Measurements from ENCODE around the gene DYSF.

The DYSF gene

DNA sequence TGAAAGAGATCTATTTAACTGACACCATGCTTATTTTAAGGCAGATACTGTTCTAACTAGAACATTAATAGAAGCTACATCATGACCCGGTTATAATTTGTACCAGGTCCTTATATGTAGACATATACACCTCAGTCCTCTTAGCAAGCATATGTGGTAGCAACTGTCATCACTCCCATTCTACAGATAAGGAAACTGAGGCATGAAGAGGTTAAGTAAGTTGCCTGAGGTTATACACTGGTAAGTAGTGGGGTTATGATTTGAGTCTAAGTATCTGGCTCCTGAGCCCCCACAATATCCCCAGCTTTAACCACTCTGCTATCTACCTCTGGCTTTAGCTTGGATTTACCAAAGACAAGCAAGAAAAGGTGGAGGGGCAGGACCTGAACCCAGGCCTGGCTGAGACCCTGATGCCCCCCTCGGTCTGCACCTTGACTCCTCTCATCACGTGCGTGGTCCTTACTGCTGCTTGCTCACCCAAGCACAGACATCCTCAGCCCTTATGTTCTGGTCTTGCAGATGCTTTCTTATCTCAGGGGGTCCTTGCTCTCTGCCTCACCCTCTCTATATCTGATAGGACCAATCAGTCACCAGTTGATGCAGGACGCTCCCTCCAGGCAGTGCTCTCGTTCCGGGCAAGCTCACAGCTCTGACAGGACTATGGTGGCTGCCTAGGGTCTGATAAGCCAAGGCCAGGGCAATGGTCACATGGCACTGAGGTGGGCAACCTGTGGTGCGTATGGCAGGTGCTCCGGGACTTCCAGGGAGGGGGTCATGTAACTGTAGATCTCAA, 4.0 kb downstream of the DYSF start:
- no peak for DNase-seq

- no peak for DNase-seq
Observed at GRCh38 chr2:71457923-71458322, 4.6 kb downstream of the DYSF start.

GRCh38 chr2:71458413-71459083, 5.2 kb downstream of the DYSF start:
- no peak for DNase-seq

- no peak for DNase-seq
Observed at GRCh38 chr2:71459084-71459431, 5.7 kb downstream of the DYSF start.

GRCh38 chr2:71460056-71460455, 6.7 kb downstream of the DYSF start:
- no peak for DNase-seq

DNA sequence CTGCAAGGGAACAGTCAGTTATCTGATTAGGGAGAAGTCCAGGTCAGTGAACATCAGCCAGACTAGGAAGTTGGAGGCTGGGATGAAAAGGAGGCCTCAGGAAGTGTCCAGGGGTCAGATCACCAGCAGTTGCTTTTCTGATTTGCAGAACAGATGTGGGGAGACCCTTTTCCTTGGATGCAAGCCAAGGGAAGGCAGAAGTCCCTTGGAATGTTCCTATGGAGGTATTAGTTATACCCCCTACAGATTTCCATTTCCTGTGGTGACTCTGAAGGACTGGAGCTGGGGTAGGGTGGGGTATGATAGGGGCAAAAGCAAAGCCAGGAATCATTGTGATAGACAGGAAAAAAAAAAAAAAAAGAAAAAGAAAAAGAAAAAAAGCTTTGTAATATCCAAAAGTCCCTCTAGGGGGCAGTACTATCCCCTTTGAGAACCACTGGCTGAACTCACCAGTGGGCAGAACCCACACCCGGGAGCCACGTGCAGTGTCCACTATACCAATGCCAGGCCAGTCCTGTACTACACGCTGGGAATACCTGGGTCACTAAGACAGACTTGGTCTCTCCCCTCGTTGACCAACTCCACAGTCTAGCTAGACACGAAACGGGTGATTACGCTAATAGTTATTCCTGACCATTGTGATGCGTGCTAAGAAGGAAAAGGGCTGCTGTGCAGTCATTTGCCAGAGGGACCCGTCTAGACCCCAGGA, 7.4 kb downstream of the DYSF start:
- no peak for DNase-seq

GRCh38 chr2:71461304-71461671, 7.9 kb downstream of the DYSF start:
- no peak for DNase-seq

GRCh38 chr2:71462056-71462605, 8.8 kb downstream of the DYSF start:
- DNase-seq, result no peak

DNA sequence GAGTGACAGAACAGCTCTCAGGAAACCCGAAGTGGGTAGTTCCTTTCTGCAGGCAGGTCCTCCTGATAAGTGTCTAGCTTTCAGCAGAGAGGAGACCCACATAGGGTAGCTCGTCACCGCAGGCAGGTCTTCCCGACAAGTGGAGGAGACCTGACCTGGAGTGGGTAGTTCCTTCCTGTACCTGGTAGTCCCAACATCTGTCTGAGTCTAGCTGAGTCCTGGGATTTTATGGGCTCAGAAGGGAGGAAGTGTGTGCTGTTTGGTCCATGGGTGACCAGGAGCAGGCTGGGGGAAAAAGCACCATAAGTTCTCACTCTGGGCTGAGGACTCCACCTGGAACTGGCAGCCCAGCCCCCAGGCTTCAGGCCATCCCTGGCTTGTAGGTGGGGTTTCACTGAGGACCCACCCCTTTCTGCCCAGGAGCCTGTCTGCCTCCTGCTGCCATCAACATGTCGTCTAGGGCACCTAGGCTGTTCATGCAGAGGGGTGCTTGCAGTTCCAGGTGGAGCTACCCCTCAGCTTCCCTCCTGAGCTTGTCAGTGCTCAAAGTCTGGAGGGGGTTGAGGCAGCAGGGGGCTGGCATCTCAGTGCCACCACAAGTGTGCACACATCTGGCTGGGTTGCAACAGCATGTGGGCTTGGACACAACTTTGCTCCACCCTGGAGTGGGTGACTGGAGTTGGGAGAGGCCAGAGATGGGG, 9.4 kb downstream of the DYSF start:
- DNase-seq, result no peak

DNA sequence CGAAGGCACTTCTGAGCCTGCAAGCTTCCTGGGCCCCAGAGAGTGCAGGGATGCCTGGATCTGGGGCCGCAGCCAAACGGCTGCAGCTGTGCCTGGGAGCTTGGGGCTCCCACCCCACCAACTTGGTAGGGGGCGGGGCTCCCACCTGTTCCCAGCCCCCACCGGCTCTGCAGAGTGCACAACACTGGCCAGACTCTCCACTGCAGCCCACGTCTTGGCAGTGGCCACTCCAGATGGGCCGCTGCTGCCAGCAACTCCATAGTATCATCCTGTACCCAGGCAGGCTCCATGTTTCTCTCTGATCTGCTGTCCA, 9.9 kb downstream of the DYSF start:
- peak; percentile 58 for DNase-seq

DNA sequence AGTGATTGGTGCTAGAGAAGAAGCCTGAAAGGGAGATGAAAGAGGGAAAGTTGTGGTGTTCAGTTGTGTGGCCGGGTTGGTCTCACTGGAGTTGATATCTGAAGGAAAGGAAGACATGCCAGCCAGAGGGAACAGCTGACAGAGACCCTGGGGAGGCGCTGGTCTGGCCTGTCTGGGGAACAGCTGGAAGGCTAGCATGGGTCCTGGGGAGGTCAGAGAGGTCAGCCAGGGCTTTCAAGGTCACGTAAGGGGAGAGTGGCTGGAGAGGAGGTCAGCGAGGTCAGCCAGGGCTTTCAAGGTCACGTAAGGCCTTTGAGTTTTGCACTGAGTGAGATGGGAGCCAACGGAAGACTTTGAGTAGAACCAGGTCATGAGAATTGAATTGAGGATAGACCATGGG, 11.0 kb downstream of the DYSF start:
- no peak for DNase-seq

GRCh38 chr2:71465356-71465755, 12.0 kb downstream of the DYSF start:
- no peak for DNase-seq

DNA sequence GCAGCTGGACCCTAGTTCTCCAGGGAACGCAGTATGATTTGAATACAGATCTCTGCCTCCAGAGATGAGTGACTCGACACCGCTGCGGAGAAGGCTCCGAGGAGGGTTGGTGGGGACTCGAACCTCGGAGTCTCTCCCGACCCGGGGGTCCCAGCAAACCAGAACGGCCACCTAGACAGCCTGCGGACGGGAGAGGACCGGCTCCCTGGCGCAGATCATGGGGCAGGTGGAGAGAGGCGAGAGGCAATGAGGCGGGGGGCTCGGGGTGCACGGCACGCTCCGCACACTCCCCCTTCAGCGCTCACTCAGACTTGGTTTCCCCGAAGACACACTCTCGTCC, 12.6 kb downstream of the DYSF start:
- DNase-seq, result no peak

GRCh38 chr2:71466301-71467179, 13.2 kb downstream of the DYSF start:
- DNase-seq, result peak; percentile 66

DNA sequence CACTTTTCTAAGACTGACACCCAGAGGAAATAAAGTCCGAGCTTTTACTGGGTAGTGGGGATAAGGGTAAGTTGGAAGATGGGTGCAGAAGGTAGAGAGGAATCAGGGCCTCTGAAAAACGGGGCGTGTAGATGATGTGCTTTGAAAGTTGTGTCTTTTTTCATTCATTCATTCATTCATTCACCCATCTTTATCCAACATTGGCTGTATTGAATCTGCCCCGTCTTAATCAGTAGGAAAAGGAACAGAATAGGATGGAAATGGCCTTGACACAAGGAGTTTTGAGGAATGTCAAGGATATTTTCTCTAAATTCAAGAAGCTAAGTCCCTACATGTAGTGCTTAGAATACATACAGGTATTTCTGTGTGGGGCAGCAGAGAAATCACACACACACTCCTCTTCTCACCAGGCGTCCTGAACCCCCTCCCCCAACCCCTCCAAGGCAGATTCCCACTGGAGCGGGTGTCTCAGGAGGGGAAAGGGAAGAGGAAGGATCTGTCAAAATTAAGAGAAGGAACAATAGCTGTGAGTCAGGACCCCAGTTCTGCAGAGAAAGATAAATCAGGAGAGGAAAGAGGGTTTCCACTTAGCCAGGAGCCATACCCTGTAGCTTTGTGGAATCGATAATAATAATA, 13.9 kb downstream of the DYSF start:
- no peak for DNase-seq

DNA sequence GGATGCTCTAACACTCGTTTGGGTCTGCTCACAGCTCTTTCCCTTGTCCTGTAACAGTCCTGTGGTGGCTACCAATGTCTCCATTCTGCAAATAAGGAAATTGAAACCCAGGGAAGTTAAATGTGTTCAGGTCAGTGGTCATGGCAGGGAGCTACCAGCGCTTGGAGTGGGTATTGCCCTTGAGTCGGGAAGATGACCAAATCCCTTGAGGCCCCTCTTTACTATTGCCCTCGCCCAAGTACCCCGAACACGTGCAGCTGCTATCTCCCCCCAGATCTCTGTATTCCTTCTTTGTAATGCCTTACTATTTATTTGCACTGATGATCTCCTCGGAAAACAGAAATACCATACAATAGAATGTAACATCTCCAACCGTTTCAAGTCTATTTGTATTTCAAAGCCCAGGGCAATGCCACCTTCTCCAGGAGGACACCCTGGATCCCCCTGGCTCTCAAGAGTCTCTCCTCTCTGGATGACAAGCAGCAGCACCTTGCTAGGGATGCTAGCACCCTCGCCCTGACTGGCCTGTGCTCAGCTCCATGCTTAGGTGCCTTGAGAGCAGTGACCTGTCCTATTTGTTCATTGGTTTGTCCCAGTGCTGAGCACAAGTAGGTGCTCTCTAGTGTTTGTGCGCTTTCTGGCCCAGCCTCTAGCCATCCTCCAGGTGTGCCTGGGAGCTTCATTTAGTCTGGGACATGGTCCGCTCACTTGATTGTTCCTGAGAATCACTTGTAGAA, 15.1 kb downstream of the DYSF start:
- no peak for DNase-seq

- DNase-seq, result no peak
Observed at GRCh38 chr2:71469403-71470398, 16.3 kb downstream of the DYSF start.

DNA sequence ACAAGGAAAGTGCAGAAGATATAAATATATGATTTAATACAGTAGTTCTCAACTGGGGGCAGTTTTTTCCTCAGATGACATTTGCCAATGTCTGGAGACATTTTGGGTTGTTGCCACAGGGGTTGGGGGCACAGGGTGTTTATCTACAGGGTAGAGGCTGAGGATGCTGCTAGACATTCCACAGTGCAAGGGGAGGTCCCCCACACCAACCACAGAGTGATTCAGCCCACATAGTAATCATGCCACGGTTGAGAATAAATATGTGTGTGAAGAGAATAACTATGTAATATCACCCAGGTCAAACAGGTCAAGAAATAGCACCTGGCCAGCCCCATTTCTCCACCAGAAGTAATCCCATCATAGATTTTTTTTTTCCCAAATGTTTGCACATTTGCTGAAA, 17.9 kb downstream of the DYSF start:
- no peak for DNase-seq

DNA sequence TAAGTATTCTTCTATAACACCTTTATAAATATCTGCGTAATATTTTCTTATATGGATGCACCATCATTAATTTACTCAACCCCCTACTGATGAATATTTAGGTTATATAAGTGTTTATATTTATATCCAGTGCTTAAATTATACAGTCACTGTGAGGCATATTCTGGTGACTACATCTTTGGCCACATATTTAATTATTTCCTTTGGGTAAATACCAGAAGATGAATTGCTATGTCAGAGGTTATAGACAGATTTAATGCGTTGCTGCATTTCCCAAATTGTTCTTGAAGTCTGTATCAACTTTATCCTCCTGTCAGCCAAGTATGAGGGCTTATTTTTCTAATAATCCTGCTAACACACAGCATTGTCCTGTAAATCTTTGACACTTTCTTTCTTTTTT, 18.7 kb downstream of the DYSF start:
- no peak for DNase-seq
